NCI-H2107 treated with DMSO at 0.1 percent for 48 hours (cell line): Measurements from ENCODE around the gene CDH5.

ENCODE experiments used
- DNase-seq: peaks from one replicate; lab custom pipeline; 2025; ENCODE audit not compliant: unreplicated experiment; lab: John Stamatoyannopoulos, UW

The CDH5 gene

GRCh38 chr16:66390346-66391108, 24.0 kb downstream of the CDH5 start:
- no peak for DNase-seq

GRCh38 chr16:66391726-66392670, 25.5 kb downstream of the CDH5 start:
- no peak for DNase-seq

- DNase-seq = no peak
These were observed 29.5 kb downstream of the CDH5 start for GRCh38 chr16:66395806-66396555.

- no peak for DNase-seq
These were observed 31.4 kb downstream of the CDH5 start for GRCh38 chr16:66397736-66398433.

GRCh38 chr16:66399031-66399430, 32.5 kb downstream of the CDH5 start:
- no peak for DNase-seq

GRCh38 chr16:66399930-66400329, 33.4 kb downstream of the CDH5 start:
- DNase-seq = peak; percentile 5

GRCh38 chr16:66400503-66401380, 34.3 kb downstream of the CDH5 start:
- DNase-seq = no peak

- no peak for DNase-seq
These were observed 35.1 kb downstream of the CDH5 start for GRCh38 chr16:66401610-66402009.

GRCh38 chr16:66402166-66402565, 35.7 kb downstream of the CDH5 start:
- no peak for DNase-seq

- no peak for DNase-seq
These were observed 36.2 kb downstream of the CDH5 start for GRCh38 chr16:66402591-66403230.

- no peak for DNase-seq
These were observed 37.1 kb downstream of the CDH5 start for GRCh38 chr16:66403531-66404145.

- no peak for DNase-seq
These were observed 38.7 kb downstream of the CDH5 start for GRCh38 chr16:66405057-66405783.

- peak; percentile 11 for DNase-seq
These were observed 40.2 kb downstream of the CDH5 start for GRCh38 chr16:66406534-66407221.

GRCh38 chr16:66408163-66409048, 41.9 kb downstream of the CDH5 start:
- no peak for DNase-seq

GRCh38 chr16:66409156-66409555, 42.7 kb downstream of the CDH5 start:
- no peak for DNase-seq

GRCh38 chr16:66412182-66412581, 45.7 kb downstream of the CDH5 start:
- no peak for DNase-seq

GRCh38 chr16:66414891-66415290, 48.4 kb downstream of the CDH5 start:
- no peak for DNase-seq
